ENCODE measurements around the gene MCC.

The MCC gene

GRCh38 chr5:113378514-113378913 is 109.7 kb downstream of the MCC start:
- DNase-seq (ENCODE audit: low read depth), result no peak
- H3K4me3 ChIP-seq (ENCODE audit: low read depth, low read length), result no peak overlapping the region
- no peak for TF ChIP-seq CTCF (IDR thresholded peaks at IDR 0.05; ENCODE audit: low read depth, low read length, missing control alignments)

- no peak for TF ChIP-seq CTCF (IDR thresholded peaks at IDR 0.05; ENCODE audit: low read depth, low read length, missing control alignments)
- DNase-seq (ENCODE audit: low read depth), result no peak
- no peak overlapping the region for H3K4me3 ChIP-seq (ENCODE audit: low read depth, low read length)
Measured at GRCh38 chr5:113378081-113378480, 110.2 kb downstream of the MCC start.

DNA sequence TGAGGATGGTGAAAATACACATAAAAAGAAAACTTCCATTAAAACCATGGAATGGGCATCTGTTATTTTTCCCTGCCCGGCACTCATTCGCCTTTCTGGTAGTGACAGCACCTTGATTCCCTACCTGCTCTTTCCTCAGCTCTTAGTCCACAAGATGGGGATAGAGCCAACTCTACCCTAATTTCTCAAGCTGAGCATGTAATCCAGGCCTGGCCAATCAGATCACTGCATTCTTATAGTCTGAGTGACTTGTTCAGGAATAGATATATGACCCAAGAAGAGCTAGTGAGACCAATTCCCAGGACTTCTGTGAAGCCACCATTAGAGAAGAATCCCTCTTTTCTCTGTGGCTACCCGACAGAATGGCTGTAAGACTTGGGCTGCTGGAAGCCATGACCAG is 111.6 kb downstream of the MCC start:
- H3K4me3 ChIP-seq (ENCODE audit: low read depth, low read length), result no peak overlapping the region
- no peak for DNase-seq (ENCODE audit: low read depth)
- no peak for TF ChIP-seq CTCF (IDR thresholded peaks at IDR 0.05; ENCODE audit: low read depth, low read length, missing control alignments)

GRCh38 chr5:113375480-113376060 is 112.7 kb downstream of the MCC start:
- no peak for TF ChIP-seq CTCF (IDR thresholded peaks at IDR 0.05; ENCODE audit: low read depth, low read length, missing control alignments)
- no peak for DNase-seq (ENCODE audit: low read depth)
- no peak overlapping the region for H3K4me3 ChIP-seq (ENCODE audit: low read depth, low read length)

DNA sequence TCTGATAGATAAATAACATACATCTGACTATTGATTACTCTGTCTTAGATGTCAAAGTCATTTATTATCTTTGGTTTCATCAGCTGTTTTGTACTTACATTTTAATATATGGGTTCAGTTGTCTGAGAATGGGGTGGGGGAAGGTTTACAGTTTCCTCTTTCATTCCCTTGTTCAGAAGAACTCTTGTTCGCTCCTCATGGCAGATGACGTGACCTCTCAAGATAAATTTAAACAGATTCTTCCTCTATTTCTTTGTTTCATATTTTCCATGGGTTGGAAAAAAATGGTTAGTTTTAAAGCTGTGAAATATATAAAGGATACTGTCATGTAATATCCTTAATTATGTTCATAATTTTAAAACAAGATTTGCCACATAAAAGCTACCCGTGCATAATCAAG is 114.8 kb downstream of the MCC start:
- no peak for TF ChIP-seq CTCF (IDR thresholded peaks at IDR 0.05; ENCODE audit: low read depth, low read length, missing control alignments)
- no peak for DNase-seq (ENCODE audit: low read depth)
- no peak overlapping the region for H3K4me3 ChIP-seq (ENCODE audit: low read depth, low read length)

- no peak for DNase-seq (ENCODE audit: low read depth)
- no peak for TF ChIP-seq CTCF (IDR thresholded peaks at IDR 0.05; ENCODE audit: low read depth, low read length, missing control alignments)
- no peak overlapping the region for H3K4me3 ChIP-seq (ENCODE audit: low read depth, low read length)
Measured at GRCh38 chr5:113371721-113372196, 116.5 kb downstream of the MCC start.

DNA sequence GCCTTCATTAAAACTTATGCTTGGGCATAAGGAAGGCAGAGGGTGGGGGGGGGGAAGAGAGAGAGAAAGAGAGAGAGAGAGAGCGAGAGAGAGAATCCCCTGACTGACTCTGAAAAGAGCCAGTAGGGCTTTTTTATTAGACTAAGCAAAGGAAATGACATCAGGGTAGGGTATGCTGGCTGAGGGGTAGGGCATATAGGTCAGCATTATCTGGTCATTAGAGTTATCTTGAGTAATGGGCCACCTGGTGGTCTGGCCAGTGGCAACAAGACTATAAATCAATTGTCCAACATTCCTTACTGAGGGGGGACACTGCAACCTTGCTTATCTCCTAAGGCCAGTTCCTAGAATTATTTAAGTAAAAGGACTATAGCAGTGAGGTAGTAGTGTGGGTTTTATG is 120.7 kb downstream of the MCC start:
- no peak for TF ChIP-seq CTCF (IDR thresholded peaks at IDR 0.05; ENCODE audit: low read depth, low read length, missing control alignments)
- no peak overlapping the region for H3K4me3 ChIP-seq (ENCODE audit: low read depth, low read length)
- DNase-seq (ENCODE audit: low read depth), result no peak
